Effector memory CD4-positive, alpha-beta T cell (primary cell): Measurements from ENCODE around the gene RBM5.

Experiments
- DNase-seq, 3 donors: peaks; one replicate each; pipeline ENCODE4 v3.0.0-alpha.2; 2020
- H3K27ac ChIP-seq: 2 replicates; pipeline ENCODE4 v1.7.0; 2013; ENCODE audit warnings: mild to moderate bottlenecking, low read length, moderate library complexity; ENCODE audit not compliant: insufficient read depth, poor library complexity, severe bottlenecking
- H3K27me3 ChIP-seq: replicated peaks from 2 replicates; pipeline ENCODE4 v1.7.0; 2013; ENCODE audit warnings: mild to moderate bottlenecking, low read length; ENCODE audit not compliant: insufficient read depth, control insufficient read depth, poor library complexity, severe bottlenecking
- H3K36me3 ChIP-seq: 2 replicates; pipeline ENCODE4 v1.7.0; 2013; ENCODE audit warnings: mild to moderate bottlenecking, low read length, moderate library complexity; ENCODE audit not compliant: control insufficient read depth, insufficient read depth
- H3K4me1 ChIP-seq: 2 replicates; pipeline ENCODE4 v1.7.0; 2013; ENCODE audit warnings: low read length, mild to moderate bottlenecking; ENCODE audit not compliant: control insufficient read depth, insufficient read depth, poor library complexity, severe bottlenecking
- H3K4me3 ChIP-seq: 2 replicates; pipeline ENCODE4 v1.7.0; 2013; ENCODE audit warnings: low read length, low read depth, mild to moderate bottlenecking; ENCODE audit not compliant: insufficient read depth, poor library complexity, severe bottlenecking
- H3K9me3 ChIP-seq: 2 replicates; pipeline ENCODE4 v1.7.0; 2013; ENCODE audit warnings: mild to moderate bottlenecking, low read length, moderate library complexity; ENCODE audit not compliant: control insufficient read depth

Gene RBM5

DNA sequence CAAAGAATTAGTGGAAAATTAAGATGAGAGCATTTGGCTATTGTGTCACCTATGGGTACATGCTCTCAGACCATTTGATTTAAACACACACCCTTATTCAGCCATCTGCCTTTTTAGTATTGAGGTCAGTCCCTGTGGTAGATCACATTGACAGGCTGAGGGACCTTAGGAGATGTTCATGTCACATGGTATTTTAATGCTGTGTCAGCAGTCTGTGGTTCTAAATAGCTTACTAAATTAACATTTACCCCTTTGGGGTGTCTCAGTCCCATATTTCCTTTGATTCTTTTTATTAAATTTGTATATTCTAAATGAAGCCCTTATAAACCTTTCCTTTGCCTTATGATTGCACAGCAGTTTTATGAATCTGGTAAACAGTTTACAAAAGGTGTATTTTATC lies 2.3 kb downstream of the RBM5 start:
- H3K27ac ChIP-seq, result peak overlapping the region; percentile 43
- H3K4me3 ChIP-seq, result no peak overlapping the region
- no peaks in the 10 kb centered on the region for H3K27me3 ChIP-seq
- no peaks in the 10 kb centered on the region for H3K9me3 ChIP-seq
- H3K36me3 ChIP-seq, result peaks cover 52% of the 10 kb centered on the region
- no peak for DNase-seq
- H3K4me1 ChIP-seq, result peaks cover 11% of the 10 kb centered on the region

GRCh38 chr3:50095352-50095998 lies 6.8 kb downstream of the RBM5 start:
- Histone ChIP-seq H3K4me3 (no peak overlapping the region), H3K27ac (no peak overlapping the region), H3K9me3 (no peaks in the 10 kb centered on the region), H3K36me3 (peaks cover 87% of the 10 kb centered on the region), H3K27me3 (no peaks in the 10 kb centered on the region), H3K4me1 (peaks cover 6% of the 10 kb centered on the region)
- no peak for DNase-seq

- no peaks in the 10 kb centered on the region for H3K9me3 ChIP-seq
- no peaks in the 10 kb centered on the region for H3K4me1 ChIP-seq
- H3K4me3 ChIP-seq, result no peak overlapping the region
- peaks cover 89% of the 10 kb centered on the region for H3K36me3 ChIP-seq
- H3K27me3 ChIP-seq, result no peaks in the 10 kb centered on the region
- no peak overlapping the region for H3K27ac ChIP-seq
- DNase-seq, result no peak
Measured at GRCh38 chr3:50100386-50100785, 11.7 kb downstream of the RBM5 start.

DNA sequence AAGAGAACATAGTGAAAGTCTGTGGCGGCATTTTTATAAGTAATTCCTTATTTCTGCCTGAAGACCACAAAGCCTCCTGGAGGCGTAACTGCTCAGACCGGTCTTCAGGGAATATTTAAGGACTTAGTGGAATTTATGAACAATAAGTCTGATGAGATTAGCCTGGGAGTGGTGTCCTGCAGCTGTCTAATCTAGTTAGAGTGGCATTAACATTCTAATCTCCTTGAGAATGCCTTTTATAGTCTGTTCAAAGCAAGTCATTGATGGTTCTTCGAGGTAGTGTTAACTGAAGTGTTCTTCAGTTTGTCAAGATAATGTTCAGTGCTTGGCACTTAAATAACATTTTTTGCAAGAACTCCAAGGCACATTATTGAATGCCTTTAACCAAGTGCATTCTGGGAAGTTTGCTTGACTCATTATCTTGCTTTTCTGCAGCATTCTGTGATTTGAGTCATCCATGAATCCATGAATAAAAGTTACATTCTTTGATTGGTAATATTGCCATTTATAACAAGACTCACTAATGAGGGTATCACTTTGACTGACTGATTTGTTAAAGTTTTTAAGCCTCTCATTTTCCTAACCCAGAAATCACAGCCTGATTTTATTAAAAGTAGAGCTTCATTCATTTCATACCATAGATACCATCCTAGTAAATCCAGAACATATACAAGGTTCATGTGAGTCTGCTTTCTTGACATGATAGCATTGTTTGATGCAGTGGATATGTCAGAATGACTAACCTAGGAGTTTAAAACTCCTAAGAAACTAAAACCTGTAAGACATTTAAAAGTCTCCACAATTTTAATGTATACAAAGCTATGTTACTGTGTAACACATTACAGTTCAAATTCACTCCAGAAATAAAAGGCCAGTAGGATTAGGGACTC lies 12.5 kb downstream of the RBM5 start:
- Histone ChIP-seq H3K36me3 (peaks cover 89% of the 10 kb centered on the region), H3K27me3 (no peaks in the 10 kb centered on the region), H3K27ac (no peak overlapping the region), H3K9me3 (no peaks in the 10 kb centered on the region), H3K4me3 (no peak overlapping the region), H3K4me1 (no peaks in the 10 kb centered on the region)
- no peak for DNase-seq

- Histone ChIP-seq H3K4me3 (no peak overlapping the region), H3K27me3 (no peaks in the 10 kb centered on the region), H3K9me3 (no peaks in the 10 kb centered on the region), H3K27ac (no peak overlapping the region), H3K4me1 (no peaks in the 10 kb centered on the region), H3K36me3 (peaks cover 89% of the 10 kb centered on the region)
- DNase-seq, result no peak
Measured at GRCh38 chr3:50102558-50102957, 13.8 kb downstream of the RBM5 start.

GRCh38 chr3:50111757-50112156 lies 23.0 kb downstream of the RBM5 start:
- H3K27ac ChIP-seq, result no peak overlapping the region
- DNase-seq, result no peak
- no peaks in the 10 kb centered on the region for H3K9me3 ChIP-seq
- H3K4me1 ChIP-seq, result no peaks in the 10 kb centered on the region
- H3K4me3 ChIP-seq, result no peak overlapping the region
- no peaks in the 10 kb centered on the region for H3K27me3 ChIP-seq
- peaks cover 96% of the 10 kb centered on the region for H3K36me3 ChIP-seq

- no peaks in the 10 kb centered on the region for H3K27me3 ChIP-seq
- H3K9me3 ChIP-seq, result no peaks in the 10 kb centered on the region
- H3K4me3 ChIP-seq, result no peak overlapping the region
- H3K36me3 ChIP-seq, result peaks cover 96% of the 10 kb centered on the region
- no peak overlapping the region for H3K27ac ChIP-seq
- H3K4me1 ChIP-seq, result no peaks in the 10 kb centered on the region
- no peak for DNase-seq
Measured at GRCh38 chr3:50112462-50112861, 23.7 kb downstream of the RBM5 start.

DNA sequence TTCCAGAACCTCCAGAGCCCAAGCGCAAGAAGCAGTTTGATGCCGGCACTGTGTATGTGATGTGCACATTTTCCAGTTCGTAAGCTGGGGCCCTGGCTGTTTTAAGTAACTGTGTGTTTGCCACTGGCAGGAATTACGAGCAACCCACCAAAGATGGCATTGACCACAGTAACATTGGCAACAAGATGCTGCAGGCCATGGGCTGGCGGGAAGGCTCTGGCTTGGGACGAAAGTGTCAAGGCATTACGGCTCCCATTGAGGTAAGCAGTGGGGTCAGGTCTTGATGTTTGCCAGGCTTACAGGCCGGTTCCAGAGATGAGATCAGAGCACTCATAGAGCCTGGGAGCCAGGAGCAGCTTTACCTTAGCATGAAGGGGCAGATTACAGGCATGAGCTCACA lies 28.4 kb downstream of the RBM5 start:
- Histone ChIP-seq H3K4me3 (no peak overlapping the region), H3K27ac (no peak overlapping the region), H3K9me3 (no peaks in the 10 kb centered on the region), H3K36me3 (peaks cover 83% of the 10 kb centered on the region), H3K4me1 (no peaks in the 10 kb centered on the region), H3K27me3 (no peaks in the 10 kb centered on the region)
- no peak for DNase-seq

- DNase-seq, result no peak
- H3K27me3 ChIP-seq, result no peaks in the 10 kb centered on the region
Measured at GRCh38 chr3:50118237-50118636, 29.5 kb downstream of the RBM5 start.

GRCh38 chr3:50119786-50120185 lies 31.1 kb downstream of the RBM5 start:
- peaks cover 57% of the 10 kb centered on the region for H3K36me3 ChIP-seq

More at GRCh38 chr3:50118237-50118636, 29.5 kb downstream of the RBM5 start:
- H3K36me3 ChIP-seq, result peaks cover 72% of the 10 kb centered on the region
- H3K4me3 ChIP-seq, result no peak overlapping the region
- H3K4me1 ChIP-seq, result no peaks in the 10 kb centered on the region
- no peak overlapping the region for H3K27ac ChIP-seq
- no peaks in the 10 kb centered on the region for H3K9me3 ChIP-seq

More at GRCh38 chr3:50119786-50120185, 31.1 kb downstream of the RBM5 start:
- H3K27me3 ChIP-seq, result no peaks in the 10 kb centered on the region
- no peak overlapping the region for H3K4me3 ChIP-seq
- H3K4me1 ChIP-seq, result no peaks in the 10 kb centered on the region
- no peak for DNase-seq
- no peaks in the 10 kb centered on the region for H3K9me3 ChIP-seq
- no peak overlapping the region for H3K27ac ChIP-seq
